ENCODE results near the gene MYO18A. TPM values are rescaled to one million over a fixed set of nuclear protein-coding genes. Genes with fewer than 3 reads are reported as not detected.

Gene MYO18A
- total and polyA plus RNA-seq, 10 of the 15 experiments (the other 5 are each of a cell fraction or from before 2014, with no cell fraction given) = 2.9 to 66.0 (median 24.5) TPM

DNA sequence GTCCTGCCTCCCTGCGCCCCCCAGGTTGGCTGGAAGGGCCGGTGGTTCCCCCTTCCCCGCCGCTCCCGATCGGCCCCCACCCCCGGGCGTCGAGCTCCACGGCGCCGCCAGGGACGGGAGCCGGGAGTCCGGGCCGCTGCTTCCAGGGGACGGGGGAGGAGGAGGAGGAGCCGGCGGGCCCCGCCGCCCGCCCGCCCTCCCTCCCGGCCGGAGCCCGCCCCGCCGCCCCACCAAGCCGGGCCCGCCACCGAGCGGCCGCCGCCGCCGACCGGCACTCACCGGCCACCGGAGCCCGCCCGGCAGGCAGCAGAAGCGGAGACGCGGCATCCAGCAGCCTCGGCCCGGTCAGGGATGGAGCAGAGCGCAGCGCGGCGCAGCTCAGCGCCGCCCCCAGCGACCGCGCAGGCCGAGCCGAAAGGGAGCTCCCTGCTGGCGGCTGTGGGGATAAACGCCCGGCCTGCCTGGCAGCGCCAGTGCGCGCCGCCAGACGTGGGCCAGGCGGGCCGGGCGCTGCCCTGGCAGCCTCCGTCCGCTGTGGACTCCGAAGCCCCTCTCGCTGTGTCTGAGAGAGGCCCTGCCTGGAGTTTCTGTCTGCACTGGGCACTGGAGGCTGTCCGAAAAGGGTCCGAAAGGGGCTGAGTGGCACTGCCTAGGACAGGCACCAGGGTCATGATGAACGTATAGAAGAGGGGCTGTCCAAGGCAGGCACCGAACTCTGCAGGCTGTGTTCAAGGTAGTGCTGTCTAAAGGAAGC lies at the start of gene MYO18A (continued):
- TF ChIP-seq, protein P1, sequence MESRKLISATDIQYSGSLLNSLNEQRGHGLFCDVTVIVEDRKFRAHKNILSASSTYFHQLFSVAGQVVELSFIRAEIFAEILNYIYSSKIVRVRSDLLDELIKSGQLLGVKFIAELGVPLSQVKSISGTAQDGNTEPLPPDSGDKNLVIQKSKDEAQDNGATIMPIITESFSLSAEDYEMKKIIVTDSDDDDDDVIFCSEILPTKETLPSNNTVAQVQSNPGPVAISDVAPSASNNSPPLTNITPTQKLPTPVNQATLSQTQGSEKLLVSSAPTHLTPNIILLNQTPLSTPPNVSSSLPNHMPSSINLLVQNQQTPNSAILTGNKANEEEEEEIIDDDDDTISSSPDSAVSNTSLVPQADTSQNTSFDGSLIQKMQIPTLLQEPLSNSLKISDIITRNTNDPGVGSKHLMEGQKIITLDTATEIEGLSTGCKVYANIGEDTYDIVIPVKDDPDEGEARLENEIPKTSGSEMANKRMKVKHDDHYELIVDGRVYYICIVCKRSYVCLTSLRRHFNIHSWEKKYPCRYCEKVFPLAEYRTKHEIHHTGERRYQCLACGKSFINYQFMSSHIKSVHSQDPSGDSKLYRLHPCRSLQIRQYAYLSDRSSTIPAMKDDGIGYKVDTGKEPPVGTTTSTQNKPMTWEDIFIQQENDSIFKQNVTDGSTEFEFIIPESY (IDR thresholded peaks at IDR 0.05) = no peak
- TF ChIP-seq PAX5 (IDR thresholded peaks at IDR 0.05; ENCODE audit: borderline replicate concordance, low read depth, low read length) (0 out of 2 replicates have a peak, but pooled peaks have one; percentile 8), KLF5 (IDR thresholded peaks at IDR 0.05; ENCODE audit: partially characterized antibody) (peak; percentile 70), IKZF1 (conservative IDR thresholded peaks at IDR 0.05) (peak; percentile 60), RAD21 (IDR thresholded peaks at IDR 0.05; ENCODE audit: insufficient read depth, low read depth, low read length) (peak; percentile 58), SIX5 (IDR thresholded peaks at IDR 0.05; ENCODE audit: low read depth, low read length, severe bottlenecking) (no peak), PAX8 (IDR thresholded peaks at IDR 0.05) (no peak), YY1 (IDR thresholded peaks at IDR 0.05; ENCODE audit: low read depth, low read length) (peak; percentile 81), BHLHE40 (IDR thresholded peaks at IDR 0.05; ENCODE audit: borderline replicate concordance in 1 of 2, low read depth in 2 of 2, low read length in 1 of 2) (peak in 1 of 2 experiments; percentile 58; a peak in 2 of 4 replicates), TCF3 (IDR thresholded peaks at IDR 0.05; ENCODE audit: borderline replicate concordance, insufficient read depth, low read depth, low read length) (no peak), MEF2A (IDR thresholded peaks at IDR 0.05; ENCODE audit: insufficient read depth, low read depth, low read length) (no peak), CREB1 (IDR thresholded peaks at IDR 0.05; ENCODE audit: low read depth) (peak; percentile 46; the same call in 1 of the 2 replicates), CBX5 (IDR thresholded peaks at IDR 0.05; ENCODE audit: low read depth) (no peak), DPF2 (IDR thresholded peaks at IDR 0.05) (0 out of 2 replicates have a peak, but pooled peaks have one; percentile 62), STAT1 (conservative IDR thresholded peaks at IDR 0.05) (0 out of 2 replicates have a peak, but pooled peaks have one; percentile 29), EP300 (IDR thresholded peaks at IDR 0.05; ENCODE audit: borderline replicate concordance in 1 of 2, control insufficient read depth in 1 of 2, low read depth in 2 of 2, low read length in 2 of 2) (no peak), NRF1 (conservative IDR thresholded peaks at IDR 0.05; ENCODE audit: low read depth, low read length) (0 out of 2 replicates have a peak, but pooled peaks have one; percentile 29), BACH1 (IDR thresholded peaks at IDR 0.05; ENCODE audit: borderline replicate concordance) (0 out of 2 replicates have a peak, but pooled peaks have one; percentile 54), RB1 (IDR thresholded peaks at IDR 0.05; ENCODE audit: borderline replicate concordance) (peak; percentile 92; the same call in 1 of the 2 replicates)
- TF ChIP-seq, protein P2, sequence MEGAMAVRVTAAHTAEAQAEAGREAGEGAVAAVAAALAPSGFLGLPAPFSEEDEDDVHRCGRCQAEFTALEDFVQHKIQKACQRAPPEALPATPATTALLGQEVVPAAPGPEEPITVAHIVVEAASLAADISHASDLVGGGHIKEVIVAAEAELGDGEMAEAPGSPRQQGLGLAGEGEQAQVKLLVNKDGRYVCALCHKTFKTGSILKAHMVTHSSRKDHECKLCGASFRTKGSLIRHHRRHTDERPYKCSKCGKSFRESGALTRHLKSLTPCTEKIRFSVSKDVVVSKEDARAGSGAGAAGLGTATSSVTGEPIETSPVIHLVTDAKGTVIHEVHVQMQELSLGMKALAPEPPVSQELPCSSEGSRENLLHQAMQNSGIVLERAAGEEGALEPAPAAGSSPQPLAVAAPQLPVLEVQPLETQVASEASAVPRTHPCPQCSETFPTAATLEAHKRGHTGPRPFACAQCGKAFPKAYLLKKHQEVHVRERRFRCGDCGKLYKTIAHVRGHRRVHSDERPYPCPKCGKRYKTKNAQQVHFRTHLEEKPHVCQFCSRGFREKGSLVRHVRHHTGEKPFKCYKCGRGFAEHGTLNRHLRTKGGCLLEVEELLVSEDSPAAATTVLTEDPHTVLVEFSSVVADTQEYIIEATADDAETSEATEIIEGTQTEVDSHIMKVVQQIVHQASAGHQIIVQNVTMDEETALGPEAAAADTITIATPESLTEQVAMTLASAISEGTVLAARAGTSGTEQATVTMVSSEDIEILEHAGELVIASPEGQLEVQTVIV (IDR thresholded peaks at IDR 0.05; ENCODE audit: borderline replicate concordance, partially characterized antibody) = no peak
- TF ChIP-seq, protein P3, sequence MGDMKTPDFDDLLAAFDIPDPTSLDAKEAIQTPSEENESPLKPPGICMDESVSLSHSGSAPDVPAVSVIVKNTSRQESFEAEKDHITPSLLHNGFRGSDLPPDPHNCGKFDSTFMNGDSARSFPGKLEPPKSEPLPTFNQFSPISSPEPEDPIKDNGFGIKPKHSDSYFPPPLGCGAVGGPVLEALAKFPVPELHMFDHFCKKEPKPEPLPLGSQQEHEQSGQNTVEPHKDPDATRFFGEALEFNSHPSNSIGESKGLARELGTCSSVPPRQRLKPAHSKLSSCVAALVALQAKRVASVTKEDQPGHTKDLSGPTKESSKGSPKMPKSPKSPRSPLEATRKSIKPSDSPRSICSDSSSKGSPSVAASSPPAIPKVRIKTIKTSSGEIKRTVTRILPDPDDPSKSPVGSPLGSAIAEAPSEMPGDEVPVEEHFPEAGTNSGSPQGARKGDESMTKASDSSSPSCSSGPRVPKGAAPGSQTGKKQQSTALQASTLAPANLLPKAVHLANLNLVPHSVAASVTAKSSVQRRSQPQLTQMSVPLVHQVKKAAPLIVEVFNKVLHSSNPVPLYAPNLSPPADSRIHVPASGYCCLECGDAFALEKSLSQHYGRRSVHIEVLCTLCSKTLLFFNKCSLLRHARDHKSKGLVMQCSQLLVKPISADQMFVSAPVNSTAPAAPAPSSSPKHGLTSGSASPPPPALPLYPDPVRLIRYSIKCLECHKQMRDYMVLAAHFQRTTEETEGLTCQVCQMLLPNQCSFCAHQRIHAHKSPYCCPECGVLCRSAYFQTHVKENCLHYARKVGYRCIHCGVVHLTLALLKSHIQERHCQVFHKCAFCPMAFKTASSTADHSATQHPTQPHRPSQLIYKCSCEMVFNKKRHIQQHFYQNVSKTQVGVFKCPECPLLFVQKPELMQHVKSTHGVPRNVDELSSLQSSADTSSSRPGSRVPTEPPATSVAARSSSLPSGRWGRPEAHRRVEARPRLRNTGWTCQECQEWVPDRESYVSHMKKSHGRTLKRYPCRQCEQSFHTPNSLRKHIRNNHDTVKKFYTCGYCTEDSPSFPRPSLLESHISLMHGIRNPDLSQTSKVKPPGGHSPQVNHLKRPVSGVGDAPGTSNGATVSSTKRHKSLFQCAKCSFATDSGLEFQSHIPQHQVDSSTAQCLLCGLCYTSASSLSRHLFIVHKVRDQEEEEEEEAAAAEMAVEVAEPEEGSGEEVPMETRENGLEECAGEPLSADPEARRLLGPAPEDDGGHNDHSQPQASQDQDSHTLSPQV (IDR thresholded peaks at IDR 0.05) = peak; percentile 85; the same call in 1 of the 2 replicates

Data from GM12878 (cell line).